Measurements from ENCODE around the gene PRKCZ. TPM values are rescaled to one million over a fixed set of nuclear protein-coding genes. Genes with fewer than 3 reads are reported as not detected.

The PRKCZ gene
- polyA plus RNA-seq, 1 of the 3 experiments (the other 2 are of a cell fraction) = 24.2 TPM

- TF ChIP-seq USF1 (IDR thresholded peaks at IDR 0.05; ENCODE audit: borderline replicate concordance, low read depth) = no peak
These were observed 37.6 kb downstream of the PRKCZ start (continued) for GRCh38 chr1:2087766-2088165.

GRCh38 chr1:2088458-2088857, 38.2 kb downstream of the PRKCZ start:
- no peak for DNase-seq
- Histone ChIP-seq H3K9ac (no peak overlapping the region), H2AFZ (ENCODE audit: low read depth) (no peak overlapping the region), H3K27ac (ENCODE audit: low read depth in 2 of 2, low read length in 1 of 2) (no peak overlapping the region), H3K79me2 (ENCODE audit: insufficient read depth) (no peaks in the 10 kb centered on the region), H3K27me3 (ENCODE audit: insufficient read depth) (no peaks in the 10 kb centered on the region), H3K4me1 (ENCODE audit: control insufficient read depth in 1 of 2, insufficient read depth in 2 of 2, low read depth in 1 of 2, low read length in 1 of 2) (peaks cover 0 to 11% of the 10 kb centered on the region in 2 experiments; a peak in 1 of 4 replicates), H4K20me1 (ENCODE audit: insufficient read depth) (no peaks in the 10 kb centered on the region), H3K4me3 (ENCODE audit: low read depth in 2 of 2, low read length in 1 of 2) (no peak overlapping the region), H3K4me2 (no peak overlapping the region), H3F3A (replicated peaks; ENCODE audit: insufficient read depth) (no peaks in the 10 kb centered on the region), H3K9me3 (no peaks in the 10 kb centered on the region), H3K9me2 (no peaks in the 10 kb centered on the region), H3K36me3 (replicated peaks in 1 of 2; ENCODE audit: control insufficient read depth in 1 of 2, insufficient read depth in 2 of 2, low read length in 1 of 2) (no peaks in the 10 kb centered on the region)
- 88% methylated on average over 11 of the region's 16 CpGs for WGBS (ENCODE audit: low lambda C conversion rate)
- TF ChIP-seq, protein P1, sequence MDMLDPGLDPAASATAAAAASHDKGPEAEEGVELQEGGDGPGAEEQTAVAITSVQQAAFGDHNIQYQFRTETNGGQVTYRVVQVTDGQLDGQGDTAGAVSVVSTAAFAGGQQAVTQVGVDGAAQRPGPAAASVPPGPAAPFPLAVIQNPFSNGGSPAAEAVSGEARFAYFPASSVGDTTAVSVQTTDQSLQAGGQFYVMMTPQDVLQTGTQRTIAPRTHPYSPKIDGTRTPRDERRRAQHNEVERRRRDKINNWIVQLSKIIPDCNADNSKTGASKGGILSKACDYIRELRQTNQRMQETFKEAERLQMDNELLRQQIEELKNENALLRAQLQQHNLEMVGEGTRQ (IDR thresholded peaks at IDR 0.05; ENCODE audit: borderline replicate concordance, low read depth, low read length) = no peak
- no peak for TF ChIP-seq USF1 (IDR thresholded peaks at IDR 0.05; ENCODE audit: borderline replicate concordance, low read depth)
- TF ChIP-seq FOXM1 (IDR thresholded peaks at IDR 0.05; ENCODE audit: low read depth) = no peak
- TF ChIP-seq NRF1 (IDR thresholded peaks at IDR 0.05; ENCODE audit: low read depth, low read length) = no peak
- no peak for TF ChIP-seq RCOR1 (IDR thresholded peaks at IDR 0.05; ENCODE audit: low read length)
- no peak for TF ChIP-seq IRF3 (IDR thresholded peaks at IDR 0.05; ENCODE audit: low read depth, low read length)
- ChIA-PET POLR2A (no interaction called here), CTCF (interaction anchor here (0.7 to 1.9 kb wide), 2 partner anchors 26 to 51 kb away, joined by 3 to 6 read pairs; no protein-coding TSS in a partner anchor)

- H3K79me2 ChIP-seq (ENCODE audit: insufficient read depth) = no peaks in the 10 kb centered on the region
- H3K4me1 ChIP-seq (ENCODE audit: control insufficient read depth in 1 of 2, insufficient read depth in 2 of 2, low read depth in 1 of 2, low read length in 1 of 2) = peaks cover 0 to 11% of the 10 kb centered on the region in 2 experiments; a peak in 1 of 4 replicates
- no peaks in the 10 kb centered on the region for H3K27me3 ChIP-seq (ENCODE audit: insufficient read depth)
- no peak overlapping the region for H3K9ac ChIP-seq
- no peaks in the 10 kb centered on the region for H3K36me3 ChIP-seq (replicated peaks in 1 of 2; ENCODE audit: control insufficient read depth in 1 of 2, insufficient read depth in 2 of 2, low read length in 1 of 2)
- WGBS (ENCODE audit: low lambda C conversion rate) = 92% methylated on average over 17 of the region's 17 CpGs
- DNase-seq = no peak
- no peaks in the 10 kb centered on the region for H3F3A ChIP-seq (replicated peaks; ENCODE audit: insufficient read depth)
- POLR2A ChIA-PET = no interaction called here
- CTCF ChIA-PET = interaction anchor here (0.7 to 1.9 kb wide), 3 partner anchors 26 to 911 kb away, joined by 3 to 6 read pairs (median 3); no protein-coding TSS in a partner anchor
- H3K27ac ChIP-seq (ENCODE audit: low read depth in 2 of 2, low read length in 1 of 2) = no peak overlapping the region
- no peaks in the 10 kb centered on the region for H3K9me2 ChIP-seq
- no peak overlapping the region for H3K4me3 ChIP-seq (ENCODE audit: low read depth in 2 of 2, low read length in 1 of 2)
- H2AFZ ChIP-seq (ENCODE audit: low read depth) = no peak overlapping the region
- no peaks in the 10 kb centered on the region for H4K20me1 ChIP-seq (ENCODE audit: insufficient read depth)
- H3K9me3 ChIP-seq = no peaks in the 10 kb centered on the region
- H3K4me2 ChIP-seq = no peak overlapping the region
- TF ChIP-seq POLR2AphosphoS5 (IDR thresholded peaks at IDR 0.05; ENCODE audit: low read depth, low read length) (no peak), RFX5 (IDR thresholded peaks at IDR 0.05; ENCODE audit: low read length) (no peak), TEAD4 (IDR thresholded peaks at IDR 0.05; ENCODE audit: borderline replicate concordance, insufficient read depth) (no peak), FOXM1 (IDR thresholded peaks at IDR 0.05; ENCODE audit: low read depth) (no peak), JUND (IDR thresholded peaks at IDR 0.05) (no peak), ZBTB33 (IDR thresholded peaks at IDR 0.05; ENCODE audit: borderline replicate concordance, low read depth) (no peak)
- TF ChIP-seq, protein P2, sequence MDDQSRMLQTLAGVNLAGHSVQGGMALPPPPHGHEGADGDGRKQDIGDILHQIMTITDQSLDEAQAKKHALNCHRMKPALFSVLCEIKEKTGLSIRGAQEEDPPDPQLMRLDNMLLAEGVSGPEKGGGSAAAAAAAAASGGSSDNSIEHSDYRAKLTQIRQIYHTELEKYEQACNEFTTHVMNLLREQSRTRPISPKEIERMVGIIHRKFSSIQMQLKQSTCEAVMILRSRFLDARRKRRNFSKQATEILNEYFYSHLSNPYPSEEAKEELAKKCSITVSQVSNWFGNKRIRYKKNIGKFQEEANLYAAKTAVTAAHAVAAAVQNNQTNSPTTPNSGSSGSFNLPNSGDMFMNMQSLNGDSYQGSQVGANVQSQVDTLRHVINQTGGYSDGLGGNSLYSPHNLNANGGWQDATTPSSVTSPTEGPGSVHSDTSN (IDR thresholded peaks at IDR 0.05) = no peak
- TF ChIP-seq, protein P3, sequence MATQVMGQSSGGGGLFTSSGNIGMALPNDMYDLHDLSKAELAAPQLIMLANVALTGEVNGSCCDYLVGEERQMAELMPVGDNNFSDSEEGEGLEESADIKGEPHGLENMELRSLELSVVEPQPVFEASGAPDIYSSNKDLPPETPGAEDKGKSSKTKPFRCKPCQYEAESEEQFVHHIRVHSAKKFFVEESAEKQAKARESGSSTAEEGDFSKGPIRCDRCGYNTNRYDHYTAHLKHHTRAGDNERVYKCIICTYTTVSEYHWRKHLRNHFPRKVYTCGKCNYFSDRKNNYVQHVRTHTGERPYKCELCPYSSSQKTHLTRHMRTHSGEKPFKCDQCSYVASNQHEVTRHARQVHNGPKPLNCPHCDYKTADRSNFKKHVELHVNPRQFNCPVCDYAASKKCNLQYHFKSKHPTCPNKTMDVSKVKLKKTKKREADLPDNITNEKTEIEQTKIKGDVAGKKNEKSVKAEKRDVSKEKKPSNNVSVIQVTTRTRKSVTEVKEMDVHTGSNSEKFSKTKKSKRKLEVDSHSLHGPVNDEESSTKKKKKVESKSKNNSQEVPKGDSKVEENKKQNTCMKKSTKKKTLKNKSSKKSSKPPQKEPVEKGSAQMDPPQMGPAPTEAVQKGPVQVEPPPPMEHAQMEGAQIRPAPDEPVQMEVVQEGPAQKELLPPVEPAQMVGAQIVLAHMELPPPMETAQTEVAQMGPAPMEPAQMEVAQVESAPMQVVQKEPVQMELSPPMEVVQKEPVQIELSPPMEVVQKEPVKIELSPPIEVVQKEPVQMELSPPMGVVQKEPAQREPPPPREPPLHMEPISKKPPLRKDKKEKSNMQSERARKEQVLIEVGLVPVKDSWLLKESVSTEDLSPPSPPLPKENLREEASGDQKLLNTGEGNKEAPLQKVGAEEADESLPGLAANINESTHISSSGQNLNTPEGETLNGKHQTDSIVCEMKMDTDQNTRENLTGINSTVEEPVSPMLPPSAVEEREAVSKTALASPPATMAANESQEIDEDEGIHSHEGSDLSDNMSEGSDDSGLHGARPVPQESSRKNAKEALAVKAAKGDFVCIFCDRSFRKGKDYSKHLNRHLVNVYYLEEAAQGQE (IDR thresholded peaks at IDR 0.05; ENCODE audit: low read depth, low read length) = no peak
These were observed 38.8 kb downstream of the PRKCZ start for GRCh38 chr1:2089051-2089450.

Measured in SK-N-SH (cell line).